Mucosa of descending colon (tissue), 3 donors: ENCODE results near the gene CLNK. TPM values are rescaled to one million over a fixed set of nuclear protein-coding genes. Genes with fewer than 3 reads are reported as not detected.

Experiments used
- ATAC-seq: fragments of 200-7000 bp; cut with Tn5 transposase; one replicate; pipeline ENCODE4 v1.9.1; 2020; ENCODE audit warnings: mild to moderate bottlenecking, moderate library complexity
- DNase-seq, 3 donors: peaks; one replicate each; pipeline ENCODE4 v3.0.0-alpha.2; 2020
- H3K36me3 ChIP-seq: fragments of 200-600 bp; one replicate; pipeline ENCODE4 v1.8.0; 2021; ENCODE audit warnings: low read depth, mild to moderate bottlenecking
- H3K4me1 ChIP-seq: fragments of 200-600 bp; one replicate; pipeline ENCODE4 v1.8.0; 2021; ENCODE audit warnings: low read depth, mild to moderate bottlenecking
- H3K4me3 ChIP-seq: fragments of 200-600 bp; one replicate; pipeline ENCODE4 v1.8.0; 2021; ENCODE audit warnings: mild to moderate bottlenecking
- H3K9me3 ChIP-seq: fragments of 200-600 bp; one replicate; pipeline ENCODE4 v1.8.0; 2021; ENCODE audit warnings: mild to moderate bottlenecking
- CTCF ChIP-seq: fragments of 200-600 bp; IDR thresholded peaks from one replicate; pipeline ENCODE4 v1.8.0; 2022; ENCODE audit warnings: antibody characterized with exemption, mild to moderate bottlenecking
- intact Hi-C, 2 donors: fragments of 100-400 bp; cut with DNase I in 1 of 2; cut with micrococcal nuclease in 1 of 2; formaldehyde crosslinking; loops; one replicate each; pipeline versions ENCODE4 v1.11.0 to v1.11.1; 2022; cut with DNase I, micrococcal nuclease
- long read RNA-seq, 2 donors: library from polyadenylated mRNA; unstranded; transcript quantifications; one replicate each; pipeline ENCODE4 v2.0.0, GENCODE V29; 2019 to 2021
- total RNA-seq, 3 donors: library from RNA; stranded (reverse); fragmentation: NEBNext Ultra II Directional in 2 of 3; extraction: Animal tissue kit (Norgen Biotek cat#: 25700) in 2 of 3; gene quantifications; one replicate each; pipeline versions ENCODE4 v1.2.1 to v1.2.4, GENCODE V29; 2021 to 2023
- donor health status: DM: no; HTN: no; CAD: no; lungs with moderate emphysema.
- donor health status: DM: no; HTN: no; CAD: no.
- donor health status: DM: no; HTN: yes; CAD: no.

CLNK gene
- under 1 TPM in 2 of 3 donors, not detected in 1; 0.27 to 0.60 TPM for total RNA-seq
- long read RNA-seq, donor 1, partial matches to known transcripts, result 0 of 1 reads
- long read RNA-seq, donor 1, other reads (novel, unspliced or antisense), result 1 of 1 reads
- long read RNA-seq, donor 2, result 0 reads

GRCh38 chr4:10684631-10685030, at the start of gene CLNK:
Gene CLNK, minus strand, starts transcription at chr4:10684768. Its CDS starts 16,899 bp downstream, at chr4:10667869.
- no peaks in the 10 kb centered on the region for H3K9me3 ChIP-seq
- DNase-seq (no peak), ATAC-seq (peak; percentile 44)
- no peaks in the 10 kb centered on the region for H3K36me3 ChIP-seq
- no peaks in the 10 kb centered on the region for H3K4me1 ChIP-seq
- no peak for TF ChIP-seq CTCF
- H3K4me3 ChIP-seq, result no peak within 1 kb of the TSS
- intact Hi-C loops, result no loop called here

GRCh38 chr4:10733481-10734062, 49.0 kb upstream of the CLNK start:
- H3K9me3 ChIP-seq, result no peaks in the 10 kb centered on the region
- H3K4me1 ChIP-seq, result no peaks in the 10 kb centered on the region
- no peak for TF ChIP-seq CTCF
- intact Hi-C loops, result no loop called here
- no peak for DNase-seq
- no peak overlapping the region for H3K4me3 ChIP-seq
- no peak for ATAC-seq
- no peaks in the 10 kb centered on the region for H3K36me3 ChIP-seq

GRCh38 chr4:10732914-10733415, 48.4 kb upstream of the CLNK start:
- Histone ChIP-seq H3K9me3 (no peaks in the 10 kb centered on the region), H3K36me3 (no peaks in the 10 kb centered on the region), H3K4me1 (no peaks in the 10 kb centered on the region), H3K4me3 (no peak overlapping the region)
- intact Hi-C loops, result no loop called here
- DNase-seq (no peak), ATAC-seq (no peak)
- TF ChIP-seq CTCF, result no peak

- DNase-seq (no peak), ATAC-seq (no peak)
- Histone ChIP-seq H3K4me1 (no peaks in the 10 kb centered on the region), H3K4me3 (no peak overlapping the region), H3K36me3 (no peaks in the 10 kb centered on the region), H3K9me3 (no peaks in the 10 kb centered on the region)
- TF ChIP-seq CTCF, result no peak
- intact Hi-C loops, result no loop called here
These were observed 47.8 kb upstream of the CLNK start for GRCh38 chr4:10732235-10732913.

GRCh38 chr4:10731690-10732089, 47.1 kb upstream of the CLNK start:
- TF ChIP-seq CTCF, result no peak
- no peaks in the 10 kb centered on the region for H3K36me3 ChIP-seq
- no peaks in the 10 kb centered on the region for H3K9me3 ChIP-seq
- intact Hi-C loops, result no loop called here
- DNase-seq (no peak), ATAC-seq (no peak)
- H3K4me1 ChIP-seq, result no peaks in the 10 kb centered on the region
- H3K4me3 ChIP-seq, result no peak overlapping the region
